ENCODE data around the gene RHBDD2. TPM values are rescaled to one million over a fixed set of nuclear protein-coding genes. Genes with fewer than 3 reads are reported as not detected.
"Not testable (repeated sequence)": the region's sequence is repeated elsewhere in the genome, so short reads cannot be mapped to it uniquely, and the experiment has no call there.

The RHBDD2 gene
- 25.1 TPM for polyA plus RNA-seq (ENCODE audit: insufficient read length)

DNA sequence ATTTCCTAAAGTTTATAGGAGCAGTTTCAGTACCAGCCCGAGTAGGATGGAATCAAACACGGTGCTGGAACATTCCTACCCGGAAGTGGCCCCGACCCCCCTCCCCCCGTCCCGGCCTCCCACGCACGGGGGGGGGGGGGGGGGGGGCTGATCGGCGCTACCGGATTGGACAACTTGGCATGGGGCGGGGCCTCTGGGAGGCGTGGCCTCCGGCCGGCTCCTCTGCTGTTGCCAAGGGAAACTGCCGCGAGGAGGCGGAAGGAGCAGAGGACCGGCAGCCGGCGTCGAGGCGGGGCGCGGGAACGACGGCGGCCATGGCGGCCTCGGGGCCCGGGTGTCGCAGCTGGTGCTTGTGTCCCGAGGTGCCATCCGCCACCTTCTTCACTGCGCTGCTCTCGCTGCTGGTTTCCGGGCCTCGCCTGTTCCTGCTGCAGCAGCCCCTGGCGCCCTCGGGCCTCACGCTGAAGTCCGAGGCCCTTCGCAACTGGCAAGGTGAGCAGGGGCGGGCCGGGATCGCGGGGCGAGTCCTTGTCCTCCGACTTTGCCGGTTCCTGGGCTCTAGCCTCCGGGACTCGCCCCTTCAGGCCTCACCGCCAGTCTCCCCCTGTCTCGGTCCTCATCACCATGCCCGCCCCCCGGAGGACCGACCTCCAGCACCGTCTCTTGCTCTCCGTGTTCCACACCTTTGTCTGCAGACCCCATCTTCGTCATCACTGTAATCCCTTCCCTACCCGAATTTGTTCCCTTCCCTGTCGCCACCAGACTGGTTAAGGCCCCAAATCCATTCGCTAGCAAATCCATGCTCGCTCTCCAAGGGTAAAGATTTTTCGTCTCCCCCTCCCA is at the start of gene RHBDD2:
TSS of gene RHBDD2 (plus strand) at position 266 of the 843 bp plus-strand sequence. CDS start at position 315, 49 bp downstream.
- peak; percentile 90 for DNase-seq (ENCODE audit: low read depth)

DNA sequence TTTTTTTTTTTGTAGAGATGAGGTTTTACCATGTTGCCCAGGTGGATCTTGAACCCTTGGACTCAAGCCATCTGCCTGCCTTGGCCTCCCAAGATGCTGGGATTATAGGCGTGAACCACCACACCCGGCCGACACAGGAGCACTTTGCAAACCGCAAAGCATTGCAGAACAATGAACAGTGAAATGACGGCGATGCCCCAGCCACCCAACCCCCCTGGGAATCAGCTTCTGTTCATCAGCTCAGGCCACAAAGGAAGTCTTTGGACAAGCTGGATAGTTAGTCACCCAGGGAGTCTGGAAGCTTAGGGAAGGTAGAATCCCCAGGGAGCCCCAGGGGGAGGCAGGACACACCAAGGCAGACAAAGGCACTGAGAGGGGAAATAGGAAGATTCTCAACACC is 49.2 kb upstream of the RHBDD2 start:
- not testable (repeated sequence) for DNase-seq (ENCODE audit: low read depth)

DNA sequence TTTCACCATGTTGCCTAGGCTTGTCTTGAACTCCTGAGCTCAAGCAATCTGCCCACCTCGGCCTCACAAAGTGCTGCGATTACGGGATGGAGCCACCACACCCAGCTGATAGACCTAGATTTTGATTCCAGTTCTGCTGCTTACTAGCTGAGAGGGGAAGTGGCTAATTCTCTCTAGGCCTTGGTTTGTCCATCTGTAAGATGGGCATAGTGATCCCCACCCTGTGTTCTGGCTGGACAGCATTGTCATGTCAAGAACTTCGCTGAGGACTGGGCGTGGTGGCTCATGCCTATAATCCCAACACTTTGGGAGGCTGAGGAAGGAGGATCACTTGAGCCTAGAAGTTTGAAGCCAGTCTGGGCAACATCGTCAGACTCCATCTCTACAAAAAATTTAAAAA is 47.9 kb upstream of the RHBDD2 start:
- DNase-seq (ENCODE audit: low read depth) = no peak

DNA sequence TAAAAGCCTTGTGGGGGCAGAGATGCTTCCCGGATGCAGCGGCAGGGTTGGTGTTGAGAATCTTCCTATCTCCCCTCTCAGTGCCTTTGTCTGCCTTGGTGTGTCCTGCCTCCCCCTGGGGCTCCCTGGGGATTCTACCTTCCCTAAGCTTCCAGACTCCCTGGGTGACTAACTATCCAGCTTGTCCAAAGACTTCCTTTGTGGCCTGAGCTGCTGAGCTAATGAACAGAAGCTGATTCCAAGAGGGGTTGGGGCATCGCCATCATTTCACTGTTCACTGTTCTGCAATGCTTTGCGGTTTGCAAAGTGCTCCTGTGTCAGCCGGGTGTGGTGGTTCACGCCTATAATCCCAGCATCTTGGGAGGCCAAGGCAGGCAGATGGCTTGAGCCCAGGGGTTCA is 45.2 kb upstream of the RHBDD2 start:
- not testable (repeated sequence) for DNase-seq (ENCODE audit: low read depth)

DNA sequence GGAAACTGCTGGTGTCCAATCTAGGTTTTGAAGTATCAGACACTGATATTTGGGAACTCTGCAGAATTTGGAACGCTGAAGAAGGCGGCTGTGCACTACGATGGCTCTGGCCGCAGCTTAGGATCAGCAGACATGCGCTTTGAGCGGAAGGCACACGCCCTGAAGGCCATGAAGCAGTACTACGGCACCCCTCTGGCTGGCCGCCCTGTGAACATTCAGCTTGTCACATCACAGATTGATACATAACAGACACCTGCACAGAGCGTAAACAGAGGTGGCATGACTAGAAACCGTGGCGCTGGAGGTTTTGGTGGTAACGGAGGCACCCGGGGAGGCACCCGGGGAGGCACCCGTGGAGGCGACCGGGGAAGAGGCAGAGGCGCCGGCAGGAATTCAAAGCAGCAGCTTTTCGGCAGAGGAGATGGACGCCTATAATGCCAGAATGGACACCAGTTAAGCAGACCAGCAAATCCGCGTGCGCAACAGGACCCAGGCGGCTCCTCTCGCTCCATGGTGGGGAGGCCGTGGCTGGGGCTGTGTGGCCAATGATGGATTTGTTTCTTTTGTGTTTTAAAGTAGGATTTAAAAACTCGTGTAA is 43.0 kb upstream of the RHBDD2 start:
- no peak for DNase-seq (ENCODE audit: low read depth)

DNA sequence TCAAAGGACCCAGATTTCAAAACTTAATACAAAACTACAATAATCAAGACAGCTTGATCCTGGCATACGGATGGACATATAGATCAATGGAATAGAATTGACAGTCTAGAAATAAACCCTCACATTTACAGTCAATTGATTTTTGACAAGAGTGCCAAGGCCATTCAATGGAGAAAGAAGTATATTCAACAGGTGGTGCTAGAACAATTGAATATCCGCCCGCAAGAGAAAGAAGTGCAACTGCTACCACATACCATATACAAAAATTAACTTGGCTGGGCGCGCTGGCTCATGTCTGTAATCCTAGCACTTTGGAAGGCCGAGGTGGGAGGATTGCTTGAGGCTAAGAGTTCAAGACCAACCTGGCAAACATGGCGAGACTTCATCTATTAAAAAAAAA is 42.0 kb upstream of the RHBDD2 start:
- no peak for DNase-seq (ENCODE audit: low read depth)

DNA sequence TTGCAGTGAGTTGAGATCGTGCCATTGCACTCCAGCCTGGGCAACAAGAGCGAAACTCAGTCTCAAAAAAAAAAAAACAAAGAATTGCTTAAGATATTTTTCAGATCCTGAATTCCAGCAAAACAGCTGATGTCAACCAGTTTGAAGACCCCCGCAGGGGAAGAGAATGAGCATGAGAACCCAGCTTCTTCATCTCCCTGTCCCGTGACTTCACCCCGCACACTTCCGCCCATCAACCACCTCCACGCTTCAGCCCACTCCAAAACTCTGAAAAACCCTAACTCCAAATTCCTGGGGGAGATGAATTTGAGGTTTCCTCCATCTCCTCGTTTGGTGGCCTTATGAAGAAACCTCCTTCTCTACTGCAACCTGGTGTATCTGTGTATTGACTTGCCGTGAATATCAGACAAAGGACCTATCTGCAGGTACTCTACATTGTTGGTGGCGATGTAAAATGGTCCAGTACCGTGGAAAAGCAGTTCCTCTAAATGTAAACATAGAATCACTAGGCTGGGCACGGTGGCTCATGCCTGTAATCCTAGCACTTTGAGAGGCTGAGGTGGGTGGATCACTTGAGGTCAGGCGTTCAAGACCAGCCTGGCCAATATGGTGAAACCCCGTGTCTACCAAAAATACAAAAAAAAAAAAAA is 40.4 kb upstream of the RHBDD2 start:
- DNase-seq (ENCODE audit: low read depth) = not testable (repeated sequence)

DNA sequence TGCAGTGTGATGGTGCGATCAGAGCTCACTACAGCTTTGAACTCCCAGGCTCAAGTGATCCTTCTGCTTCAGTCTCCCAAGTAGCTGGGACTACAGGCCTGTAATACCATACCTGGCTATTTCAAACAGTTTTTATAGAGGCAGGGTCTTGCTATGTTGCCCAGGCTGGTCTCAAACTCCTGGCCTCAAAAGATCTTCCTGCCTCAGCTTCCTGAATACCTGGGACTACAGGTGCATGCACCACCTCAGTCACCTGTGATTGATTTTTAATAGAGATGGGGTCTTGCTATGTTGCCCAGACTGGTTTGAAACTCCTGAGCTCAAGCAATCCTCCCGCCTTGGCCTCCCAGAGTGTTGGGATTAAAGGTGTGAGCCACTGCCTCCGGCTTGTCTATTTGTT is 38.8 kb upstream of the RHBDD2 start:
- no peak for DNase-seq (ENCODE audit: low read depth)

DNA sequence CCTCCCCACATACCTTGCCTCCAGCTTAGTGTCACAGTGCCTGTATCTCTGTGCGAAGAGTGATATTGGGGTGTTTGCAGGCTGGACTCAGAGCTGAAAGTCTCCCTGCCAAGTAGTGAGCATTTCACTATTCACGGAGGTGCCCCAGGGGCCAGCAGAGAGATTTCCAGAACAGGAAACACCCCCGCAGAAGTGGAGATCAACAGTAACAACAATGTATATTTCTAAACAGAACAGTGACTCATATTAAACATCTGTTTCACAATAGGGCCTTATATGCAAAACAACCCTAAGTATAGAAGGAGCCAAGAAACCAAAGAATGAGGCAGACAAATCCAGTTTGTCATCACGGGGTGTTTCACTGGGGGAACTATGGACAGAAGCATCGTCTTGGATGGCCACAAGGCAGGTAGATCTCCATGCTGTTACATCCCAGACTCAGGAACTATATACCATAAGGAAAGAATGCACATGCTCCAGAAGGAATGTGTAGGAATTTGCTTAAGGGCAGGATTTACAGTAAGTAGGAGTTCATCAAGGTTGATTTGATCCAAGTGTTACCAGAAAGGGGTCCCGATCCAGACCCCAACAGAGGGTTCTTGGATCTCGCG is 35.9 kb upstream of the RHBDD2 start:
- DNase-seq (ENCODE audit: low read depth) = no peak

DNA sequence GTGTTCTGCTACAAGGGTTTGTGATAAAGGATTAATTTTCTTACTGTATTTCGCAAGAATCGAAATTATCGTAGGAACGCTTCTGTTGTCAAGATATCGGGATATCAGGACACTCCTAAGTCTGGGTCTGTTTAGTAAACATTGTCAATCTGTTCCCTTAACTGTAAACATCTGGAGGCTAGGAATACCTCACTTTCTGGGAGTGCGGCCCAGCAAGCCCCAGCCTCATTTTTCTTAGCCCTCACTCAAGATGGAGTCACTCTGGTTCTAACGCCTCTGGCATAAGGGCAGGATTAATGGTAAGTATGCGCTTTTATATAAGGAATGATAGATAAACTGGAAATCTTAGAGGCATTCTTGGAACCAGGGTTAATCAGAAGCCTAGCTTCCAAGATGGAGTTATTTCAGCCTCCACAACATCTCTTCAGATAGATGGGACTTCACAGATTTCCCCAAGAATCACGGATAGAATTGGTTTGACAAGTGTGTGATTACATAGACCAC is 35.2 kb upstream of the RHBDD2 start:
- no peak for DNase-seq (ENCODE audit: low read depth)

DNA sequence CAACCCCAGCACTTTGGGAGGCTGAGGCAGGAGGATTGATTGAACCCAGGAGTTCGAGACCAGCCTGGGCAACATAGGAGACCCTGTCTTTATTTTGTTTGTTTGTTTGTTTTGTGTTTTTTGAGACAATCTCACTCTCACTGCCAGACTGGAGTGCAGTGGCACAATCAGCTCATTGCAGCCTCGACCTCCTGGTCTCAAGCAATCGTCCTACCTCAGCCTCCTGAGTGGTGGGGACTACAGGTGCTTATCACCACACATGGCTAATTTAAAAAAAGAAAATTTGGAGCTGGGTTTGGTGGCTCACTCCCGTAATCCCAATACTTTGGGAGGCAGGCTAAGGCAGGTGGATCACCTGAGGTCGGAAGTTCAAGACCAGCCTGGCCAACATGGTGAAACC is 34.7 kb upstream of the RHBDD2 start:
- no peak for DNase-seq (ENCODE audit: low read depth)

DNA sequence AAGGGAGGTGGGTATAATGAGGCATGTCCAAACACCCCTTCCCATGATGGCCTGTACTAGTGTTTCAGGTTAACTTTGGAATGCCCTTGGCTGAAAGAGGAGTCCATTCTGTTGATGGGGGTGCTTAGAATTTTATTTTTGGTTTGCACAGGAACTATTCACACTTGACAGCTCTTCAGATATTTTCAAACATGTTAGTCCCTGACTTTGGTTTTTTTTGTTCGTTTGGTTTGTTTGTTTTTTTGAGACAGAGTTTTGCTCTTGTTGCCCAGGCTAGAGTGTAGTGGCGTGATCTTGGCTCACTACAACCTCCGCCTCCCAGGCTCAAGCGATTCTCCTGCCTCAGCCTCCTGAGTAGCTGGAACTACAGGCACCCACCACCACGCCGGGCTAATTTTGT is 33.7 kb upstream of the RHBDD2 start:
- not testable (repeated sequence) for DNase-seq (ENCODE audit: low read depth)

DNA sequence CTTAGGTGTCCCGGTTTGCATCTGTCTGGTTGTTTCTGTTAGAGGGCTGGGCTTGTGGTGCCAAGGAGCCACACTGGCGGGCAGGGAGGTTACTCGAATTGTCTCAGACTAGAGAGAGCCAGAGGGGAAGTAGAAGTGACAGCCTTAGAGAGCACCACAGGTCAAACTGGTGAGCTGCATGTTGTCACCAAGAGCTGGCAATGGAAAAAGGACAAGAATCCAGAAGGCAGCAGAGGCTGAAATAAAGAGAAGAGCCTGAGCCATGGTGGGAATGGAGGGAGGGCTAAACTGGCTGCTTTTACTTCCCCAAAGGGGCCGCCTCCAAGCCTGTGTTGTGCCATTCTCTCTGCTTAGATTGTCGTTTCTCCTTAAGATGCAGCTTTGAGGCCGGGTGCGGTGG is 31.1 kb upstream of the RHBDD2 start:
- no peak for DNase-seq (ENCODE audit: low read depth)

DNA sequence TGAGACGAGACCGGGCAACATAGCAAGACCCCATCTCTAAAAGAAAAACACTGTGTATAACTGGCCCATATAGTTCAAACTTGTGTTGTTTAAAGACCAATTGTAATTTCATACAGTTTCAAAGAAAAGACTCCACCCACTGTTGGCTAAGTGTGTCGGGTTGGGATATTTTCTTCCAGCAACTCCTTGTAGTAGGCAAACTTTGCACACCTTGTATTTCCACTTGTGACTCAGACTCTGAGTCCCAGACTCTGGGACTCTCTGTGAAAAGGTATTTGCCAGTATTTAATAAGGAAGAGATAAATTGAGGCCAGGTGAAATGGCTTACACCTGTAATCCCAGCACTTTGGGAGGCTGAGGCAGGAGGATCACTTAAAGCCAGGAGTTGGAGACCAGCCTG is 29.3 kb upstream of the RHBDD2 start:
- no peak for DNase-seq (ENCODE audit: low read depth)

DNA sequence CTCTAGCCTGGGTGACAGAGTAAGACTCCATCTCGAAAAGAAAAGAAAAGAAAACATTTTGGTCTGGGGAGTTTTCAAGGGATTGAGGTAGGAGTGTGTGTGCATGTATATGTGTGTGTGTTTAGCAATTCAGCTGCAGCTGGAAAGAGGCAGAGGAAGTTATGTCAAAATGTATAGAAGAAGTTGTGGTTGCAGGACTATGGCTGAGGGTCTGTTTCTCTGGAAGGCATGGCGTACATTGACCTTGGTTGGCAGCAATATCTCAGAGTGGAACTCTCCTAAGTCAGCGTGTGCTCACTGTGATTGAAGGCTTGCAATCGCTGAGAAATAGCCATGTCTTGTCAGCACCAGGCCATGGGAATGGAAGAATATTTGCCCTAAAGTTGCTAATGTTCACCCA is 28.6 kb upstream of the RHBDD2 start:
- DNase-seq (ENCODE audit: low read depth) = no peak

DNA sequence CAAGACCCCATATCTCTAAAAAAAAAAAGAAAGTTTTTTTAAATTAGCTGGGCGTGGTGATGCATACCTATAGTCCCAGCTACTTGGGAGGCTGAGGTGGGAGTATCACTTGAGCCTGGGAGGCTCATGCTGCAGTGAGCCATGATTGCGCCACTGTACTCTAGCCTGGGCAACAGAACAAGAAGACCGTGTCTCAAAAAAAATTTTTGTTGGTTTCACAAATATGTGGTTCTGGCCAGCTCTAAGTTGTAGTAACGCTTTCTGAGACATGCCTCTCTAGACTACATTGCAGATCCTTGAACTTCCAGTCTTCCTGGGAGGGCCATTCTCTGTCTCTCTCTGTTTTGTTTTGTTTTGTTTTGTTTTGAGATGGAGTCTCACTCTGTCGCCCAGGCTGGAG is 24.6 kb upstream of the RHBDD2 start:
- no peak for DNase-seq (ENCODE audit: low read depth)

DNA sequence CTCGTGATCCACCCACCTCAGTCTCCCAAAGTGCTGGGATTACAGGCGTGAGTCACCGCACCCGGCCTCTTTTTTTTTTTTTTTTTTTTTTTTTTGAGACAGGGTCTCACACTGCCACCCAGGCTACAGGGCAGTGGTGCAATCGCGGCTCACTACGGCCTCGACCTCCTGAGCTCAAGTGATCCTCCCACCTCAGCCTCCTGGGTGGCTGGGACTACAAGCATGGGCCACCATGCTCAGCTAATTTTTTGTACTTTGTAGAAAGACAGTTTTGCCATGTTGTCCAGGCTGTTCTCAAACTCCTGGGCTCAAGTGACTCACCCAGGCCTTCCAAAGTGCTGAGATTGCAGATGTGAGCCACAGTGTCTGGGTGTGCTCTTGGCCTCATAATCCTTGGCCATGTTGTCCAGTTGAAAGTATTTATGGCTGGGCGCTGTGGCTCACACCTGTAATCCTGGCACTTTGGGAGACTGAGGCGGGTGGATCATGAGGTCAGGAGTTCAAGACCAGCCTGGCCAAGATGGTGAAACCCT is 24.0 kb upstream of the RHBDD2 start:
- DNase-seq (ENCODE audit: low read depth) = not testable (repeated sequence)

DNA sequence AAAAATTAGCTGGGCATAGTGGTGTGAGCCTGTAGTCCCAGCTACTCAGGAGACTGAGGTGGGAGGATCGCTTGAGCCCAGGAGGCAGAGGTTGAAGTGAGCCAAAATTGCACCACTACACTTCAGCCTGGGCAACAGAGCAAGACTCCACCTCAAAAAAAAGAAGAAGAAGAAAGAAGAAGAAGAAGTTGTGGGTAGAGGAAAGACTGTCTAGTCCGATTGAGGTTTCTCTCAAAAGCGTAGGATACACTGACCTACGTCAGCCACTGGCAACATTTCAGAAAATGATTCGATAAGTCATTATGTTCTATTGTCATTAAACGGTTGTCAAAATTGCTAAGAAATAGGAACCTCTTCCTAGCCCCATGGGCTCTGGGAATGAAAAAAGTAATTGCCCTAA is 22.3 kb upstream of the RHBDD2 start:
- DNase-seq (ENCODE audit: low read depth) = no peak

DNA sequence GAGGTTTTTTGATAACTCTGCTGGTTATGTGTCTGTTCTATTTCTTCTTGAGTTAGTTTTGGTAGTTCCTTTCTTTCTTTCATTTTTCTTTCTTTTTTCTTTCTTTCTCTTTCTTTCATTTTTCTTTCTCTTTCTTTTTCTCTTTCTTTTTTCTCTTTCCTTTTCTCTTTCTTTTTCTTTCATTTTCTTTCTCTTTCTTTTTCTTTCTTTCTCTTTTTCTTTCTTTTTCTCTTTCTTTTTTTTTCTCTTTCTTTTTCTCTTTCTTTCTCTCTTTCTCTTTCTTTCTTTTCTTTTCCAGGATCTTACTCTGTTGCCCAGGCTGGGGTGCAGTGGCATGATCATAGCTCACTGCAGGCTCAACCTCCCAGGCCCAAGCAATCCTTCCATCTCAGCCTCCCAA is 20.4 kb upstream of the RHBDD2 start:
- no peak for DNase-seq (ENCODE audit: low read depth)

DNA sequence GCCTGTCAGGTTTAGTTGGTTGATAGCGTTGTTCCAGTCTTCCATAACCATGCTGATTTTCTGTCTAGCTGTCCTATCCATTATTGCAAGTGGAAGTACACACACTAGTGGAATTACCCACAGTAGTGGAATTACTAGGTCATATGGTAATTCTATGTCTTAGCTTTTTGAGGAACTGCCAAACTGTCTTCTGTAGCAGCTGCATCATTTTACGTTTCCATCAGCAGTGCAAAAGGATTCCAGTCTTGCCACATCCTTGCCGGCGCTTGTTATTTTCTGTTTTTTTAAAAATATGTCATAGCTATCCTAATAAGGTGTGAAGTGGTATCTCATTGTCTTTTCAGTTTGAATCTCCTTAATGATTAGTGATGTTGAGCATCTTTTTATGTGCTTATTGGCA is 17.2 kb upstream of the RHBDD2 start:
- no peak for DNase-seq (ENCODE audit: low read depth)

DNA sequence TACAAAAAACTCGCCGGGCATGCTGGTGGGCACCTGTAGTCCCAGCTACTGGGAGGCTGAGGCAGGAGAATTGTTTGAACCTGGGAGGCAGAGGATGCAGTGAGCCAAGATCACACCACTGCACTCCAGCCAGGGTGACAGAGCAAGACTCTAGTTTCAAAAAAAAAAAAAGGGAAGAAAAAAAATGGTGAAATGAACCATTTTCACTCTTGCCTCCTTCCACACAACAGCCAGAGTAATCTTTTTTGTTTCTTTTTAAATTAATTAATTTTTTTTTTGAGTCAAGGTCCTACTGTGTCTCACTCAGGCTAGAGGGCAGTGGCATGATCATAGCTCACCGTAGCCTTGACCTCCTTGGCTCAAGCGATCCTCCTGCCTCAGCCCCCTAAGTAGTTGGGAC is 14.6 kb upstream of the RHBDD2 start:
- not testable (repeated sequence) for DNase-seq (ENCODE audit: low read depth)

DNA sequence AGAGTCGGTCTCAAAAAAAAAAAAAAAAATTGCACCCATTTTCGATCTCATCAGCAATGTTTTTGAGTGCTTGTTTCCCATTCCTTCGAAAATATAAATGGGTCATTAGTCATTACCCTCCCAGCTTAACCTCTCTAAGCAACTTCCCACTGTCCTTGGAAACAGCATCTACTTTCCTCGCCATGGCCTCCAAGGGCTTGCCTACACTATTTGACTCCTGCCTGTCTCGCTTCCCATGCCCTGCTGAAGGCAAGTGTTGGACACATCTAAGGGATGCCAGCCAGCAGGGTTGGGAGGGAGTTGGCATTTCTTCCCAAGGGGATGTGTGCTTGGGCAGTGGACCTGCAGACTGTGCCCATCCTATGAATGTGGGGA is 12.7 kb upstream of the RHBDD2 start:
- DNase-seq (ENCODE audit: low read depth) = no peak

Measured in forelimb muscle (tissue), 1 donor.